IMR-90 (cell line): ENCODE measurements around the gene CDC26.

Experiments used
- BHLHE40 ChIP-seq: fragments of 150-350 bp; IDR thresholded peaks from 2 replicates; pipeline ENCODE4 v1.6.1; 2016; ENCODE audit warnings: mild to moderate bottlenecking, low read depth, low read length
- CEBPB ChIP-seq: IDR thresholded peaks from 2 replicates; pipeline ENCODE4 v1.6.1; 2012; ENCODE audit warnings: low read depth, low read length, improper control_type of control experiment
- CHD1 ChIP-seq: IDR thresholded peaks from 2 replicates; pipeline ENCODE4 v1.6.1; 2012; ENCODE audit warnings: low read depth, low read length, improper control_type of control experiment
- CTCF ChIP-seq: conservative IDR thresholded peaks from 2 replicates; pipeline ENCODE4 v1.5.1; 2012; ENCODE audit warnings: mild to moderate bottlenecking, low read depth, low read length, improper control_type of control experiment
- MAFK ChIP-seq: IDR thresholded peaks from 2 replicates; pipeline ENCODE4 v1.6.1; 2012; ENCODE audit warnings: low read depth, low read length, improper control_type of control experiment
- MAZ ChIP-seq: IDR thresholded peaks from 2 replicates; pipeline ENCODE4 v1.6.1; 2012; ENCODE audit warnings: low read depth, mild to moderate bottlenecking, low read length, improper control_type of control experiment, moderate library complexity, borderline replicate concordance
- MXI1 ChIP-seq: IDR thresholded peaks from 2 replicates; pipeline ENCODE4 v1.6.1; 2012; ENCODE audit warnings: low read depth, mild to moderate bottlenecking, low read length, moderate library complexity, borderline replicate concordance
- POLR2A ChIP-seq: IDR thresholded peaks from 2 replicates; pipeline ENCODE4 v1.6.1; 2012; ENCODE audit warnings: mild to moderate bottlenecking, low read depth, low read length
- RAD21 ChIP-seq: IDR thresholded peaks from 2 replicates; pipeline ENCODE4 v1.6.1; 2012; ENCODE audit warnings: low read length, improper control_type of control experiment
- RCOR1 ChIP-seq: IDR thresholded peaks from 2 replicates; pipeline ENCODE4 v1.6.1; 2012; ENCODE audit warnings: mild to moderate bottlenecking, low read length, improper control_type of control experiment; ENCODE audit not compliant: insufficient replicate concordance
- RFX5 ChIP-seq: IDR thresholded peaks from 2 replicates; pipeline ENCODE4 v1.8.0; 2012; ENCODE audit warnings: low read depth, mild to moderate bottlenecking, low read length, moderate library complexity
- SMC3 ChIP-seq: fragments of 150-350 bp; IDR thresholded peaks from 2 replicates; pipeline ENCODE4 v1.6.1; 2016; ENCODE audit warnings: low read depth, mild to moderate bottlenecking, antibody characterized with exemption, low read length, moderate library complexity
- TF ChIP-seq, protein P1 (sequence below): fragments of 150-350 bp; IDR thresholded peaks from 2 replicates; pipeline ENCODE4 v1.6.1; 2017; ENCODE audit warnings: mild to moderate bottlenecking, antibody characterized with exemption, low read length, low read depth
- TF ChIP-seq, protein P2 (sequence below): fragments of 150-350 bp; IDR thresholded peaks from 2 replicates; pipeline ENCODE4 v1.6.1; 2016; ENCODE audit warnings: low read depth, mild to moderate bottlenecking, low read length, moderate library complexity, borderline replicate concordance

DNA sequence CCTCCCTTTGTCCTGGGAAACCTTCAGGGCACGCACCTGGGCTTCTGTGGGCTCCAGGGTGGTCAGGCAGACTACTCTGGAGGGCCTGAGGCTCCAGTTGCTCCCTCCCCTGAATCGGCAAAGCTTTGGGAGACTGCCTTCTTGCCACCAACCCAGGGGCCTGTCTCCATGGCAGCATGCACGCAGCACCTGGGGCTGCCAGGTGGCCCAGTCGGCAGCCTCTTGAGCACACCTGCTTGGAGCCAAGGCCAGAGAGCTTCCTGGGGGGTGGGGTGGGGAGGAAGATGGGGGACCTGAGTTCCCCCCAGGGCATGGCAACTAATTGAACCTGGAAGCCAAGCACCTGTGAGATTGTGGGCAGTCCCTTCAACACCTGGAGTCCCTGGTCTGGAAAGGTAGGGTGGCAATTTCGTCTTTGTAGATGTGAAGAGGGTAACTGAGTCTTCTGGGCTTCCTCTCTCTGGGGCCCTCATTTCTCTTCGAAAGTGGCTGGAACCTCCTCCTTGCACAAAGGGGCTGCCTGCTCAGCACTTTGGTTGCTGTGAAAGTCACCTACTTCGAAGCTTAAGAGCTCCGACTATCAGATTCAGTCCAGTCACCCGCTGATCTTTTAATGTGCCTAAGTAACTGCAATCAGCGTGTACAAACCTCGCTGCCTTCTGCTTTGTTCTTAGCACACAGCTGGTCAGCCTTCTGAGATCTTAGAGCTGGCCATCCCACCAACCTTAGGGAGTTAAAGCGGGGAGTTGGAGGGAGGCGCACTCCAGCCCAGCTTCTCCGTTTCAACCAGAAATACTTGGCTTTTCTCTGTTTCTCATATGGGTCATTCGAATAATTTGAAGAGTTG lies 23.8 kb upstream of the CDC26 start:
- TF ChIP-seq CTCF (no peak), RFX5 (no peak), POLR2A (no peak), MAFK (no peak), RAD21 (no peak), MAZ (no peak), BHLHE40 (no peak), MXI1 (no peak), RCOR1 (no peak), CHD1 (no peak), SMC3 (no peak), CEBPB (no peak)
- TF ChIP-seq, protein P1, sequence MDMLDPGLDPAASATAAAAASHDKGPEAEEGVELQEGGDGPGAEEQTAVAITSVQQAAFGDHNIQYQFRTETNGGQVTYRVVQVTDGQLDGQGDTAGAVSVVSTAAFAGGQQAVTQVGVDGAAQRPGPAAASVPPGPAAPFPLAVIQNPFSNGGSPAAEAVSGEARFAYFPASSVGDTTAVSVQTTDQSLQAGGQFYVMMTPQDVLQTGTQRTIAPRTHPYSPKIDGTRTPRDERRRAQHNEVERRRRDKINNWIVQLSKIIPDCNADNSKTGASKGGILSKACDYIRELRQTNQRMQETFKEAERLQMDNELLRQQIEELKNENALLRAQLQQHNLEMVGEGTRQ = no peak
- TF ChIP-seq, protein P2, sequence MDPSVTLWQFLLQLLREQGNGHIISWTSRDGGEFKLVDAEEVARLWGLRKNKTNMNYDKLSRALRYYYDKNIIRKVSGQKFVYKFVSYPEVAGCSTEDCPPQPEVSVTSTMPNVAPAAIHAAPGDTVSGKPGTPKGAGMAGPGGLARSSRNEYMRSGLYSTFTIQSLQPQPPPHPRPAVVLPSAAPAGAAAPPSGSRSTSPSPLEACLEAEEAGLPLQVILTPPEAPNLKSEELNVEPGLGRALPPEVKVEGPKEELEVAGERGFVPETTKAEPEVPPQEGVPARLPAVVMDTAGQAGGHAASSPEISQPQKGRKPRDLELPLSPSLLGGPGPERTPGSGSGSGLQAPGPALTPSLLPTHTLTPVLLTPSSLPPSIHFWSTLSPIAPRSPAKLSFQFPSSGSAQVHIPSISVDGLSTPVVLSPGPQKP = no peak
